Measurements from ENCODE around the gene NBPF3.

The NBPF3 gene

GRCh38 chr1:21520899-21521716, 81.2 kb downstream of the NBPF3 start:
- peak; percentile 1 for DNase-seq

GRCh38 chr1:21521717-21522060, 81.8 kb downstream of the NBPF3 start:
- no peak for DNase-seq

GRCh38 chr1:21522525-21523038, 82.6 kb downstream of the NBPF3 start:
- DNase-seq: no peak

- no peak for DNase-seq
These were observed 83.4 kb downstream of the NBPF3 start for GRCh38 chr1:21523297-21523813.

GRCh38 chr1:21524220-21524619, 84.3 kb downstream of the NBPF3 start:
- DNase-seq: no peak

GRCh38 chr1:21524686-21525339, 84.9 kb downstream of the NBPF3 start:
- DNase-seq: no peak

GRCh38 chr1:21525340-21525717, 85.4 kb downstream of the NBPF3 start:
- DNase-seq: no peak

GRCh38 chr1:21526441-21526840, 86.5 kb downstream of the NBPF3 start:
- no peak for DNase-seq

GRCh38 chr1:21530368-21531016, 90.6 kb downstream of the NBPF3 start:
- no peak for DNase-seq

GRCh38 chr1:21531241-21531640, 91.3 kb downstream of the NBPF3 start:
- DNase-seq: no peak

GRCh38 chr1:21532496-21532895, 92.6 kb downstream of the NBPF3 start:
- no peak for DNase-seq

GRCh38 chr1:21532992-21533534, 93.1 kb downstream of the NBPF3 start:
- DNase-seq: no peak

- DNase-seq: no peak
These were observed 94.2 kb downstream of the NBPF3 start for GRCh38 chr1:21534146-21534545.
